Mesenteric fat pad (tissue), 1 donor: ENCODE results near the gene CNTRL. TPM values are rescaled to one million over a fixed set of nuclear protein-coding genes. Genes with fewer than 3 reads are reported as not detected.

Source experiments
- total RNA-seq: library from RNA; stranded (reverse); fragmentation: NEBNext Ultra II Directional; extraction: Animal tissue kit (Norgen Biotek cat#: 25700); gene quantifications from one replicate; pipeline ENCODE4 v1.2.1, GENCODE V29; 2021
- donor health status: DM: yes; HTN: yes; CAD: no.

The CNTRL gene
- total RNA-seq, 1 donor from 2014 or later, result 12.7 TPM

Other genes with a start within 250 kb of the CNTRL start
- gene PSMD5, start 232.0 kb upstream of the CNTRL start, total RNA-seq, result 54.6 TPM
- 13.7 TPM for gene PHF19, start 197.8 kb upstream of the CNTRL start, total RNA-seq
- 1.6 TPM for gene TRAF1, start 148.2 kb upstream of the CNTRL start, total RNA-seq
- 2.1 TPM for gene C5, start 24.7 kb upstream of the CNTRL start, total RNA-seq
- 56.9 TPM for gene RAB14, start 126.9 kb downstream of the CNTRL start, total RNA-seq
- gene GSN, start 193.2 kb downstream of the CNTRL start, total RNA-seq, result 843 TPM